AG08396 (cell line): Measurements from ENCODE around the gene RGS14.

Experiments
- DNase-seq: peaks from one replicate; pipeline ENCODE4 v3.0.0; 2012; ENCODE audit warnings: low spot score, mixed read lengths

Gene RGS14

GRCh38 chr5:177357459-177358351 lies at the start of gene RGS14:
Gene RGS14, plus strand, starts transcription at chr5:177357924. Its CDS starts 101 bp downstream, at chr5:177358025.
- DNase-seq: no peak

- DNase-seq: no peak
These were observed 49.0 kb upstream of the RGS14 start for GRCh38 chr5:177308740-177309139.

- DNase-seq: peak; percentile 70
These were observed 48.2 kb upstream of the RGS14 start for GRCh38 chr5:177309351-177310191.

GRCh38 chr5:177310332-177310731 lies 47.4 kb upstream of the RGS14 start:
- no peak for DNase-seq

GRCh38 chr5:177310757-177311391 lies 46.9 kb upstream of the RGS14 start:
- no peak for DNase-seq

- no peak for DNase-seq
These were observed 46.4 kb upstream of the RGS14 start for GRCh38 chr5:177311392-177311722.

GRCh38 chr5:177311723-177312648 lies 45.7 kb upstream of the RGS14 start, which contains the start of gene MXD3:
Gene MXD3, minus strand, starts transcription at chr5:177311898. Its CDS starts 68 bp downstream, at chr5:177311830.
- DNase-seq: peak; percentile 98

- no peak for DNase-seq
These were observed 45.0 kb upstream of the RGS14 start for GRCh38 chr5:177312649-177313181.

GRCh38 chr5:177313561-177314259 lies 44.0 kb upstream of the RGS14 start:
- no peak for DNase-seq

GRCh38 chr5:177314376-177315342 lies 43.1 kb upstream of the RGS14 start:
- no peak for DNase-seq

GRCh38 chr5:177315411-177315810 lies 42.3 kb upstream of the RGS14 start:
- DNase-seq: no peak

- DNase-seq: no peak
These were observed 41.7 kb upstream of the RGS14 start for GRCh38 chr5:177316005-177316404.

GRCh38 chr5:177317959-177318377 lies 39.8 kb upstream of the RGS14 start:
- peak; percentile 78 for DNase-seq

GRCh38 chr5:177319913-177320588 lies 37.7 kb upstream of the RGS14 start:
- DNase-seq: no peak

GRCh38 chr5:177320879-177321278 lies 36.8 kb upstream of the RGS14 start:
- DNase-seq: no peak

- no peak for DNase-seq
These were observed 31.8 kb upstream of the RGS14 start for GRCh38 chr5:177325868-177326381.

- DNase-seq: peak; percentile 39
These were observed 29.9 kb upstream of the RGS14 start for GRCh38 chr5:177327539-177328522.
